GM12878 (cell line): ENCODE results near the gene TM9SF4. TPM values are rescaled to one million over a fixed set of nuclear protein-coding genes. Genes with fewer than 3 reads are reported as not detected.

Experiments
- ATAC-seq: fragments of 200-7000 bp; cut with Tn5 transposase; 3 replicates; pipeline ENCODE4 v1.9.1; 2020; ENCODE audit warnings: mild to moderate bottlenecking, moderate library complexity
- BruUV-seq: library from RNA; stranded (reverse); fragments of 400-500 nt; replicated peaks from 2 replicates; lab custom pipeline; 2021; lab: Mats Ljungman, UMichigan
- CTCF ChIA-PET: fragments of 300-600 bp; sonication (Branson Sonifier 250); formaldehyde crosslinking; extraction: SDS; loops from one replicate; lab custom pipeline; 2021; ENCODE audit warnings: inconsistent platforms; lab: Yijun Ruan, JAX
- POLR2A ChIA-PET: fragments of 350-600 bp; formaldehyde crosslinking; extraction: SDS; loops from one replicate; lab custom pipeline; 2021; ENCODE audit warnings: inconsistent platforms; lab: Charles Lee
- RAD21 ChIA-PET: fragments of 300-600 bp; sonication (Branson Sonifier 250); formaldehyde crosslinking; loops from one replicate; lab custom pipeline; 2023; ENCODE audit warnings: antibody characterized with exemption; ENCODE audit not compliant: unreplicated experiment; lab: Charles Lee
- SMC1A ChIA-PET: fragments of 300-600 bp; sonication (Branson Sonifier 250); formaldehyde crosslinking; loops from one replicate; lab custom pipeline; 2023; ENCODE audit not compliant: unreplicated experiment, uncharacterized antibody; lab: Charles Lee
- DNase-seq: peaks from one replicate; pipeline ENCODE4 v3.0.0-alpha.2; 2011; ENCODE audit warnings: low read depth, low spot score
- FAIRE-seq: peaks from 3 replicates; lab custom pipeline; 2011; peaks lifted over from hg19 to GRCh38; lab: Jason Lieb, UNC
- H2AFZ ChIP-seq: 2 replicates; pipeline ENCODE4 v1.6.0; 2011; ENCODE audit warnings: low read depth, low read length, control low read depth; ENCODE audit not compliant: control insufficient read depth
- H3K27ac ChIP-seq: 2 replicates; pipeline ENCODE4 v1.5.1; 2011; ENCODE audit warnings: control low read depth; ENCODE audit not compliant: control insufficient read depth, insufficient read depth
- H3K27me3 ChIP-seq, 2 experiments: replicated peaks in 1 of 2; 2 replicates each; pipeline versions ENCODE4 v1.6.0 to v1.6.1; 2011; ENCODE audit warnings: low read length in 1 of 2; ENCODE audit not compliant: control insufficient read depth in 2 of 2, insufficient read depth in 2 of 2
- H3K36me3 ChIP-seq, 2 experiments: 2 replicates each; pipeline ENCODE4 v1.5.1; 2011; ENCODE audit warnings: low read length in 1 of 2; ENCODE audit not compliant: control insufficient read depth in 2 of 2, insufficient read depth in 2 of 2
- H3K4me1 ChIP-seq: 2 replicates; pipeline ENCODE4 v1.6.1; 2011; ENCODE audit warnings: mild to moderate bottlenecking, low read length, moderate library complexity, mixed read lengths; ENCODE audit not compliant: control insufficient read depth, insufficient read depth
- H3K4me2 ChIP-seq: 2 replicates; pipeline ENCODE4 v1.6.0; 2011; ENCODE audit warnings: control low read depth; ENCODE audit not compliant: control insufficient read depth, insufficient read depth
- H3K4me3 ChIP-seq: fragments of 200-600 bp; sonication (generic); 2 replicates; pipeline ENCODE4 v1.5.1; 2016
- H3K79me2 ChIP-seq: 2 replicates; pipeline ENCODE4 v1.6.0; 2011; ENCODE audit warnings: low read length; ENCODE audit not compliant: control insufficient read depth, insufficient read depth
- H3K9ac ChIP-seq: 2 replicates; pipeline ENCODE4 v1.8.0; 2011; ENCODE audit warnings: low read length, control low read depth, mixed read lengths; ENCODE audit not compliant: control insufficient read depth, insufficient read depth
- H3K9me3 ChIP-seq: replicated peaks from 3 replicates; pipeline ENCODE4 v1.5.1; 2011; ENCODE audit warnings: mild to moderate bottlenecking, low read length; ENCODE audit not compliant: control insufficient read depth, insufficient read depth
- H4K20me1 ChIP-seq: 2 replicates; pipeline ENCODE4 v1.6.0; 2011; ENCODE audit not compliant: control insufficient read depth, insufficient read depth
- BHLHE40 ChIP-seq, 2 experiments: fragments of 450-650 bp in 1 of 2; IDR thresholded peaks; 2 replicates each; pipeline ENCODE4 v1.6.1; 2011 to 2017; ENCODE audit warnings: low read depth in 2 of 2, borderline replicate concordance in 1 of 2, improper control_type of control experiment in 1 of 2, low read length in 1 of 2, mild to moderate bottlenecking in 1 of 2
- CHD4 ChIP-seq: fragments of 200-600 bp; sonication (generic); IDR thresholded peaks from 2 replicates; pipeline ENCODE4 v1.6.1; 2016; ENCODE audit warnings: mild to moderate bottlenecking
- EZH2 ChIP-seq: IDR thresholded peaks from 2 replicates; pipeline ENCODE4 v1.6.1; 2012; ENCODE audit warnings: low read depth, mild to moderate bottlenecking, control low read depth, inconsistent platforms, low read length, borderline replicate concordance; ENCODE audit not compliant: control insufficient read depth
- MEF2A ChIP-seq: IDR thresholded peaks from 2 replicates; pipeline ENCODE4 v1.6.1; 2011; ENCODE audit warnings: low read depth, mild to moderate bottlenecking, low read length, moderate library complexity; ENCODE audit not compliant: insufficient read depth
- MYB ChIP-seq: fragments of 150-350 bp; IDR thresholded peaks from 2 replicates; pipeline ENCODE4 v1.6.1; 2014; ENCODE audit warnings: mild to moderate bottlenecking, low read depth, low read length, borderline replicate concordance
- STAT1 ChIP-seq: fragments of 450-650 bp; conservative IDR thresholded peaks from 2 replicates; pipeline ENCODE4 v1.6.1; 2014; ENCODE audit warnings: antibody characterized with exemption, mild to moderate bottlenecking
- WRNIP1 ChIP-seq: IDR thresholded peaks from 2 replicates; pipeline ENCODE4 v1.6.1; 2011; ENCODE audit warnings: low read depth, low read length, improper control_type of control experiment, borderline replicate concordance
- ZNF622 ChIP-seq: fragments of 450-650 bp; IDR thresholded peaks from 2 replicates; pipeline ENCODE4 v1.6.1; 2017; ENCODE audit warnings: mild to moderate bottlenecking, inconsistent platforms
- WGBS: methylation state at CpG from one replicate; pipeline ENCODE4 v1.1.6; 2016; ENCODE audit warnings: low lambda C conversion rate; ENCODE audit not compliant: insufficient replicate concordance, insufficient coverage; ENCODE audit errors: missing lambda C conversion rate; 5-methylcytosine and 5-hydroxymethylcytosine counted together
- in situ Hi-C: fragments of 300-500 bp; cut with MboI; formaldehyde crosslinking; loops from 9 replicates; pipeline ENCODE4 v1.14.3; 2018; ENCODE audit warnings: mixed read lengths
- intact Hi-C: fragments of 100-400 bp; cut with micrococcal nuclease; formaldehyde crosslinking; loops from one replicate; pipeline ENCODE4 v1.14.2; 2022; ENCODE audit not compliant: unreplicated experiment
- polyA plus RNA-seq, 11 experiments: library from polyadenylated mRNA; depleted of rRNA in 4 of 11; unstranded in 6 of 11; stranded (reverse) in 5 of 11; fragments of >200 nt; fragmentation: Nextera tagmentation in 4 of 11; fragmentation: Illumina TruSeq in 1 of 11; extraction: Ambion mirVana in 4 of 11; extraction: Trizol in 1 of 11; gene quantifications; 1 replicate in 1 of 11; 2 replicates in 10 of 11; pipeline versions ENCODE4 v1.2.1 to v1.2.3, GENCODE V29; 2011 to 2016; ENCODE audit warnings: inconsistent platforms in 2 of 11, missing spikeins in 2 of 11, low read depth in 1 of 11
- total RNA-seq, 4 experiments: library from RNA; depleted of rRNA in 3 of 4; stranded (reverse); fragments of >200 nt in 3 of 4; fragmentation: Illumina TruSeq in 1 of 4; extraction: Trizol in 1 of 4; gene quantifications; 2 replicates each; pipeline versions ENCODE4 v1.2.1 to v1.2.3, GENCODE V29; 2013 to 2021
- TF ChIP-seq, protein P1 (sequence below): IDR thresholded peaks from 2 replicates; pipeline ENCODE4 v1.6.1; 2012; ENCODE audit warnings: low read length, inconsistent platforms
- TF ChIP-seq, protein P2 (sequence below): fragments of 450-650 bp; IDR thresholded peaks from 2 replicates; pipeline ENCODE4 v1.6.1; 2014; ENCODE audit warnings: mild to moderate bottlenecking
- TF ChIP-seq, protein P3 (sequence below): IDR thresholded peaks from 2 replicates; pipeline ENCODE4 v1.6.1; 2012; ENCODE audit warnings: low read depth, low read length, improper control_type of control experiment

Gene TM9SF4
- total and polyA plus RNA-seq, 10 of the 15 experiments (the other 5 are each of a cell fraction or from before 2014, with no cell fraction given) = 8.5 to 47.8 (median 24.3) TPM

DNA sequence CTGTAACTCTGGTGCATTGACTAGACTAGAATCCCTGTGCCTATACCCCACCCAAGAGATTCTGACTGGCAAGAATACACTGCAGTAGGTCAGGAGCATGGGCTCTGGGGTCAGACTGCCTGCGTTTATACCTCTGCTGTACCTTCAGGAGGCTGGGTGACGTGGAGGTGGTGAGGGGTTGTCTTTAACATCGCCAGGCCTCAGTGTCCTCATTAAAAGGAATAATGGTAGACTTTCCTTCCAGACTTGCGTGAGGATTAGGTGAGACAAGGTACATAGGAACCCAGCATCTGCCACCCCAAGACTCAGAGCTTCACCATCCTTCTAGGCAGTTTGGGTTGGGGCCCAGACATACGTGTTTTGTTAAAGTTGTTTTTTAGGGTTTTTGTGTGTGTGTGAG is 44.3 kb downstream of the TM9SF4 start:
- in situ Hi-C loops = no loop called here
- peaks cover 20 to 22% of the 10 kb centered on the region in 2 experiments for H3K36me3 ChIP-seq
- SMC1A ChIA-PET = interaction anchor here (1.4 kb wide), 1 partner anchor 44 kb away, joined by 3 read pairs; the partner anchor contains the start of gene TM9SF4
- POLR2A ChIA-PET = interaction anchor here (0.6 kb wide), 1 partner anchor 225 kb away, joined by 4 read pairs; no protein-coding TSS in a partner anchor
- no peak overlapping the region for H3K9ac ChIP-seq
- RAD21 ChIA-PET = no interaction called here
- no peaks in the 10 kb centered on the region for H3K79me2 ChIP-seq
- no peaks in the 10 kb centered on the region for H4K20me1 ChIP-seq
- H3K4me2 ChIP-seq = no peak overlapping the region
- no TSS peak for BruUV-seq
- H3K9me3 ChIP-seq = no peaks in the 10 kb centered on the region
- FAIRE-seq (no peak), ATAC-seq (no peak), DNase-seq (no peak)
- WGBS = 98% methylated on average over 5 of the region's 5 CpGs
- CTCF ChIA-PET = no interaction called here
- TF ChIP-seq MEF2A = no peak
- TF ChIP-seq ZNF622 = no peak
- no peak for TF ChIP-seq CHD4
- no peak for TF ChIP-seq STAT1
- no peak for TF ChIP-seq MYB
- TF ChIP-seq, protein P1, sequence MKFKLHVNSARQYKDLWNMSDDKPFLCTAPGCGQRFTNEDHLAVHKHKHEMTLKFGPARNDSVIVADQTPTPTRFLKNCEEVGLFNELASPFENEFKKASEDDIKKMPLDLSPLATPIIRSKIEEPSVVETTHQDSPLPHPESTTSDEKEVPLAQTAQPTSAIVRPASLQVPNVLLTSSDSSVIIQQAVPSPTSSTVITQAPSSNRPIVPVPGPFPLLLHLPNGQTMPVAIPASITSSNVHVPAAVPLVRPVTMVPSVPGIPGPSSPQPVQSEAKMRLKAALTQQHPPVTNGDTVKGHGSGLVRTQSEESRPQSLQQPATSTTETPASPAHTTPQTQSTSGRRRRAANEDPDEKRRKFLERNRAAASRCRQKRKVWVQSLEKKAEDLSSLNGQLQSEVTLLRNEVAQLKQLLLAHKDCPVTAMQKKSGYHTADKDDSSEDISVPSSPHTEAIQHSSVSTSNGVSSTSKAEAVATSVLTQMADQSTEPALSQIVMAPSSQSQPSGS = no peak
- TF ChIP-seq, protein P2, sequence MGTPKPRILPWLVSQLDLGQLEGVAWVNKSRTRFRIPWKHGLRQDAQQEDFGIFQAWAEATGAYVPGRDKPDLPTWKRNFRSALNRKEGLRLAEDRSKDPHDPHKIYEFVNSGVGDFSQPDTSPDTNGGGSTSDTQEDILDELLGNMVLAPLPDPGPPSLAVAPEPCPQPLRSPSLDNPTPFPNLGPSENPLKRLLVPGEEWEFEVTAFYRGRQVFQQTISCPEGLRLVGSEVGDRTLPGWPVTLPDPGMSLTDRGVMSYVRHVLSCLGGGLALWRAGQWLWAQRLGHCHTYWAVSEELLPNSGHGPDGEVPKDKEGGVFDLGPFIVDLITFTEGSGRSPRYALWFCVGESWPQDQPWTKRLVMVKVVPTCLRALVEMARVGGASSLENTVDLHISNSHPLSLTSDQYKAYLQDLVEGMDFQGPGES = no peak
- no peak for TF ChIP-seq EZH2
- TF ChIP-seq BHLHE40 (IDR thresholded peaks at IDR 0.05; ENCODE audit: borderline replicate concordance in 1 of 2, low read depth in 2 of 2, low read length in 1 of 2) = no peak
- TF ChIP-seq, protein P3, sequence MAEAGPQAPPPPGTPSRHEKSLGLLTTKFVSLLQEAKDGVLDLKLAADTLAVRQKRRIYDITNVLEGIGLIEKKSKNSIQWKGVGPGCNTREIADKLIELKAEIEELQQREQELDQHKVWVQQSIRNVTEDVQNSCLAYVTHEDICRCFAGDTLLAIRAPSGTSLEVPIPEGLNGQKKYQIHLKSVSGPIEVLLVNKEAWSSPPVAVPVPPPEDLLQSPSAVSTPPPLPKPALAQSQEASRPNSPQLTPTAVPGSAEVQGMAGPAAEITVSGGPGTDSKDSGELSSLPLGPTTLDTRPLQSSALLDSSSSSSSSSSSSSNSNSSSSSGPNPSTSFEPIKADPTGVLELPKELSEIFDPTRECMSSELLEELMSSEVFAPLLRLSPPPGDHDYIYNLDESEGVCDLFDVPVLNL = no peak
- TF ChIP-seq WRNIP1 = no peak
- H2AFZ ChIP-seq = no peak overlapping the region
- intact Hi-C loops = no loop called here
- no peaks in the 10 kb centered on the region for H3K27me3 ChIP-seq
- peaks cover 10% of the 10 kb centered on the region for H3K4me1 ChIP-seq
- no peak overlapping the region for H3K27ac ChIP-seq
- no peak overlapping the region for H3K4me3 ChIP-seq
